PC-3 (cell line): Measurements from ENCODE around the gene CEACAM21. TPM values are rescaled to one million over a fixed set of nuclear protein-coding genes. Genes with fewer than 3 reads are reported as not detected.

ENCODE experiments used
- ATAC-seq: fragments of 200-7000 bp; cut with Tn5 transposase; 2 replicates; pipeline ENCODE4 v1.9.1; 2020; ENCODE audit warnings: mild to moderate bottlenecking, moderate library complexity
- BruUV-seq: library from RNA; stranded (reverse); fragments of 400-500 nt; replicated peaks from 2 replicates; lab custom pipeline; 2021; lab: Mats Ljungman, UMichigan
- CTCF ChIA-PET: fragments of 300-600 bp; sonication (Branson Sonifier 250); formaldehyde crosslinking; loops from one replicate; lab custom pipeline; 2022; ENCODE audit warnings: antibody characterized with exemption; lab: Charles Lee
- POLR2A ChIA-PET: fragments of 300-600 bp; sonication (Branson Sonifier 250); formaldehyde crosslinking; loops from one replicate; lab custom pipeline; 2022; ENCODE audit warnings: antibody characterized with exemption; ENCODE audit not compliant: unreplicated experiment; lab: Charles Lee
- DNase-seq: peaks from one replicate; pipeline ENCODE4 v3.0.0-alpha.2; 2015
- H2AFZ ChIP-seq: fragments of 300-600 bp; sonication (generic); 2 replicates; pipeline ENCODE4 v1.6.0; 2016; ENCODE audit warnings: antibody characterized with exemption, low read length
- H3F3A ChIP-seq: fragments of 300-600 bp; sonication (generic); one replicate; pipeline ENCODE4 v1.6.0; 2017; ENCODE audit warnings: antibody characterized with exemption, low read length, control low read depth, mild to moderate bottlenecking; ENCODE audit not compliant: unreplicated experiment
- H3K27ac ChIP-seq: fragments of 300-600 bp; sonication (generic); 2 replicates; pipeline ENCODE4 v1.5.1; 2016; ENCODE audit warnings: mild to moderate bottlenecking, low read length
- H3K27me3 ChIP-seq: fragments of 300-600 bp; sonication (generic); 2 replicates; pipeline ENCODE4 v1.6.1; 2016; ENCODE audit warnings: low read length, mixed read lengths
- H3K36me3 ChIP-seq: fragments of 300-600 bp; sonication (generic); 2 replicates; pipeline ENCODE4 v1.6.1; 2016; ENCODE audit warnings: low read depth, mixed run types, low read length, mixed read lengths
- H3K4me1 ChIP-seq: fragments of 300-600 bp; sonication (generic); 2 replicates; pipeline ENCODE4 v1.5.1; 2016; ENCODE audit warnings: low read length; ENCODE audit not compliant: insufficient read depth
- H3K4me2 ChIP-seq: fragments of 300-600 bp; sonication (generic); 2 replicates; pipeline ENCODE4 v1.6.0; 2016; ENCODE audit warnings: low read length
- H3K4me3 ChIP-seq: fragments of 300-600 bp; sonication (generic); 2 replicates; pipeline ENCODE4 v1.5.1; 2016; ENCODE audit warnings: mild to moderate bottlenecking, low read length, mixed read lengths
- H3K79me2 ChIP-seq: fragments of 300-600 bp; sonication (generic); 2 replicates; pipeline ENCODE4 v1.6.1; 2017; ENCODE audit warnings: low read length, mixed read lengths
- H3K9ac ChIP-seq: fragments of 300-600 bp; sonication (generic); 2 replicates; pipeline ENCODE4 v1.6.0; 2016; ENCODE audit warnings: mild to moderate bottlenecking, low read length
- H3K9me2 ChIP-seq: fragments of 300-600 bp; sonication (generic); replicated peaks from 2 replicates; pipeline ENCODE4 v1.6.1; 2016; ENCODE audit warnings: mixed run types, low read length, mixed read lengths
- H3K9me3 ChIP-seq: fragments of 300-600 bp; sonication (generic); 2 replicates; pipeline ENCODE4 v1.6.1; 2016; ENCODE audit warnings: low read length, mixed read lengths
- H4K20me1 ChIP-seq: fragments of 300-600 bp; sonication (generic); 2 replicates; pipeline ENCODE4 v1.6.1; 2016; ENCODE audit warnings: low read length, mixed read lengths
- CTCF ChIP-seq: fragments of 300-600 bp; sonication (generic); conservative IDR thresholded peaks from 2 replicates; pipeline ENCODE4 v1.5.1; 2017; ENCODE audit warnings: antibody characterized with exemption, low read depth, mild to moderate bottlenecking, low read length
- EZH2 ChIP-seq: fragments of 300-600 bp; sonication (generic); IDR thresholded peaks from one replicate; pipeline ENCODE4 v1.6.1; 2017; ENCODE audit warnings: antibody characterized with exemption, mild to moderate bottlenecking, low read length; ENCODE audit not compliant: unreplicated experiment
- EZH2phosphoT487 ChIP-seq: fragments of 300-600 bp; sonication (generic); IDR thresholded peaks from 2 replicates; pipeline ENCODE4 v1.6.1; 2018; ENCODE audit warnings: mild to moderate bottlenecking, antibody characterized with exemption, low read length, borderline replicate concordance
- intact Hi-C: fragments of 100-400 bp; cut with micrococcal nuclease; formaldehyde crosslinking; loops from 2 replicates; pipeline ENCODE4 v1.9.0; 2023
- total RNA-seq: library from RNA; depleted of rRNA; stranded (reverse); fragments of >200 nt; gene quantifications from 2 replicates; pipeline ENCODE4 v1.2.3, GENCODE V29; 2014

Gene CEACAM21
- total RNA-seq, 1 experiment from 2014 or later, result not detected

GRCh38 chr19:41535029-41535622, 40.8 kb upstream of the CEACAM21 start:
- H3F3A ChIP-seq, result no peaks in the 10 kb centered on the region
- no peak overlapping the region for H3K27ac ChIP-seq
- no TSS peak for BruUV-seq
- CTCF ChIA-PET, result no interaction called here
- H3K9ac ChIP-seq, result no peak overlapping the region
- no peaks in the 10 kb centered on the region for H3K36me3 ChIP-seq
- intact Hi-C loops, result no loop called here
- no peak overlapping the region for H3K4me3 ChIP-seq
- H3K9me3 ChIP-seq, result 0 out of 2 replicates have a peak, but pooled peaks cover 10% of the 10 kb centered on the region
- no peak for ATAC-seq
- H4K20me1 ChIP-seq, result no peaks in the 10 kb centered on the region
- no peaks in the 10 kb centered on the region for H3K9me2 ChIP-seq
- H3K27me3 ChIP-seq, result peaks cover 36% of the 10 kb centered on the region
- no peaks in the 10 kb centered on the region for H3K4me1 ChIP-seq
- H3K79me2 ChIP-seq, result no peaks in the 10 kb centered on the region
- DNase-seq, result no peak
- H2AFZ ChIP-seq, result no peak overlapping the region
- no peak overlapping the region for H3K4me2 ChIP-seq
- TF ChIP-seq CTCF (no peak), EZH2phosphoT487 (no peak), EZH2 (no peak)
- POLR2A ChIA-PET, result no interaction called here

GRCh38 chr19:41537789-41538188, 38.2 kb upstream of the CEACAM21 start:
- no peaks in the 10 kb centered on the region for H4K20me1 ChIP-seq
- DNase-seq, result peak; percentile 41
- no peaks in the 10 kb centered on the region for H3K36me3 ChIP-seq
- intact Hi-C loops, result no loop called here
- BruUV-seq, result no TSS peak
- H3K4me1 ChIP-seq, result no peaks in the 10 kb centered on the region
- CTCF ChIA-PET, result no interaction called here
- H3K9me3 ChIP-seq, result no peaks in the 10 kb centered on the region
- ATAC-seq, result no peak
- no peak overlapping the region for H2AFZ ChIP-seq
- no peak for TF ChIP-seq EZH2
- TF ChIP-seq CTCF, result peak; percentile 65
- no peak for TF ChIP-seq EZH2phosphoT487
- no peak overlapping the region for H3K4me2 ChIP-seq
- no peaks in the 10 kb centered on the region for H3K9me2 ChIP-seq
- no peak overlapping the region for H3K9ac ChIP-seq
- POLR2A ChIA-PET, result no interaction called here
- no peak overlapping the region for H3K4me3 ChIP-seq
- H3K27me3 ChIP-seq, result peaks cover 23% of the 10 kb centered on the region
- no peak overlapping the region for H3K27ac ChIP-seq
- H3F3A ChIP-seq, result no peaks in the 10 kb centered on the region
- H3K79me2 ChIP-seq, result no peaks in the 10 kb centered on the region

- H3K79me2 ChIP-seq, result no peaks in the 10 kb centered on the region
- no peaks in the 10 kb centered on the region for H3K9me2 ChIP-seq
- no peak for TF ChIP-seq EZH2phosphoT487
- TF ChIP-seq CTCF, result no peak
- TF ChIP-seq EZH2, result no peak
- no peak overlapping the region for H3K9ac ChIP-seq
- intact Hi-C loops, result no loop called here
- H2AFZ ChIP-seq, result no peak overlapping the region
- no peaks in the 10 kb centered on the region for H3F3A ChIP-seq
- H3K27me3 ChIP-seq, result peaks cover 23% of the 10 kb centered on the region
- H3K36me3 ChIP-seq, result no peaks in the 10 kb centered on the region
- ATAC-seq (no peak), DNase-seq (no peak)
- ChIA-PET POLR2A (no interaction called here), CTCF (no interaction called here)
- H3K4me2 ChIP-seq, result no peak overlapping the region
- H3K9me3 ChIP-seq, result no peaks in the 10 kb centered on the region
- no peaks in the 10 kb centered on the region for H4K20me1 ChIP-seq
- no peaks in the 10 kb centered on the region for H3K4me1 ChIP-seq
- BruUV-seq, result no TSS peak
- H3K27ac ChIP-seq, result no peak overlapping the region
- no peak overlapping the region for H3K4me3 ChIP-seq
These were observed 35.8 kb upstream of the CEACAM21 start for GRCh38 chr19:41540041-41540695.
